Activated T-helper 1 cell treated with anti-CD3 and anti-CD28 coated beads, Interleukin-2, amount 50 U/mL, for 16 hours (primary cell): Measurements from ENCODE around the gene EPHA2.

Source experiments
- DNase-seq, 2 donors: peaks; one replicate each; pipeline ENCODE4 v3.0.0-alpha.2; 2020; ENCODE audit warnings: low read depth in 1 of 2, low spot score in 1 of 2

Gene EPHA2

DNA sequence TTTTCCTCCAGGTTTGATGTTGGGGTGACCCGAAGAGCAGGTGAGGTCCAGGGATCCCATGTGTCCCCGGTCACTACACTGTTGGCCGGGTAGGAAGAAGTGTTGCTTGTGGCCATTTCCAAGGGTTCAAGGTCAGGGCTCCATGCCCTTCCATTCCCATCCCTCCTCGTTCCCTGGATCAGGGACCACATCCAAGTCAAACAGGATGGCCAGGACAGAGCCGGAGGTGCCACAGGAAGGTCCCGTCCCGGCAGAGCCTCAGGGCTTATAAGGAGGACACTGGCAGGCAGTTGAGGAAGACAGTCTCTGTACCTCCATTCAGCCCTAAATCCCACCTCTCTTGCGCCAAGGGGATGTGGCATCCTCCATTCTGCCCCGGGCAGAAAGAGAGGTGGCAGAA is 60.4 kb downstream of the EPHA2 start:
- DNase-seq = no peak

DNA sequence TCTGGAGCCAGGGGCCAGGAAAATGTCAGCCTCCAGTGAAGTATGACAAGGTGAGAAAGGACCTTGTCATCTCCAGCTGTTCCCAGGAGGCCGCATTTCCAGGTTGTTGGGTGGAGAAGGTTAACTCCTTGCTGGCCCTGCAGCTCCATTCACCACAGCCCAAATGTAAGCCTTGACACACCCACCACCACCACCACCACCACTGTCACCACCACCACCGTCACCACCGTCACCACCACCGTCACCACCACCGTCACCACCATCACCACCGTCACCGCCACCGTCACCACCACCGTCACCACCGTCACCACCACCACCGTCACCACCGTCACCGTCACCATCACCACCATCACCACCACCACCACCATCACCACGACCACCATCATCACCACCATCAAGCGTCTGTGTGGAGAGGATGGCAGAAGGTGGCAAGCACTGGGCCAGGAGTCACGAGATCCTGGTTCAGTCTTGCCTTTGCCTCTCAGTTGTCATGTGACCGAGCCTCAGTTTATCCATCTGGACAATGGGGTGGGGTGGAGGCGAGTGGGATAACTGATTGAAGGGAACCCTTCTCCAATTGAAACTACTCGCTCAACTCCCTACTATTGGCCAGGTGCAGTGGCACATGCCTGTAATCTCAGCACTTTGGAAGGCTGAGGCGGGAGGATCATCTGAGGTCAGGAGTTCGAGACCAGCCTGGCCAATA is 61.3 kb downstream of the EPHA2 start:
- no peak for DNase-seq

DNA sequence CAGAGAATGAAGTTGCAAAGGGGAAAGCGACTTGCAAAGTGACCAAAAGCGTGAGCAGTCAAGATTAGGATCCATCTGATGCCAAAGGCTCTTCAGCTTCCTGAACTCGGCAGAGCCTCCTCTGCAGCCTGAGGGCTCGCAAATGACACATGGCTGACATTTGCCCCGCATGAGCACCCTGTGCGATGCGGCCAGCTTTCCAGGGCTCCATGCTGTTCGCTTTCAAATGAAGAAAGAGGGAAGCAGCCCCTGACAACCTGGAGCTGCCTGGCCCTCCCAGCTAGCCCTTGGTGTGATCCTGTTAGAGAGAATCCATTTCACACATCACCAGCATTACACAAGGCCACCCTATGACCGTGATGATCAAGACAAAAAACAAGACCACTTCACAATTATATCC is 62.3 kb downstream of the EPHA2 start:
- no peak for DNase-seq

DNA sequence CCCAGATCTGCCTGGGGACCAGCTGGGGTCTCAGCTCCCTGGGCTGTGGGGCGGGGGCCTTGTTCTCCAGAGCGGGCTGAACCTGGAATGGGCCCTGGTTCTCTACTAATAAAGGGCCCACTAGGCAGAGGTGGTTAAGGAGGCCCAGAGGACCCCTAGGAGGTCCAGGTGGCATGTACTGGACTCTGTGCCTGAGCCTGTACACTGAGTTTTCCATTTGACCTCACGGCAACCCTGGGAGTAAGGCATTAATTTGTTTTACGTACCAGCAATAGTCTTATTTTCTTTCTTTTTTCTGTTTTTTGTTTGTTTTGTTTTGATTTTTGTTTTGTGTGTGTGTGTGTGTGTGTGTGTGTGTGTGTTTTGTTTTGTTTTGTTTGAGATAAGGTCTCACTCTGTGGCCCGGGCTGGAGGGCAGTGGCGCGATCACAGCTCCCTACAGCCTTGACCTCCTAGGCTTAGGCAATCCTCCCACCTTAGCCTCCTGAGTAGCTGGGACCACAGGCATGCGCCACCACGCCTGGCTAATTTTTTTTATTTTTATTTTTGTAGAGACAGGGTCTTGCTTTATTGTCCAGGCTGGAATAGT is 62.9 kb downstream of the EPHA2 start:
- DNase-seq = no peak

DNA sequence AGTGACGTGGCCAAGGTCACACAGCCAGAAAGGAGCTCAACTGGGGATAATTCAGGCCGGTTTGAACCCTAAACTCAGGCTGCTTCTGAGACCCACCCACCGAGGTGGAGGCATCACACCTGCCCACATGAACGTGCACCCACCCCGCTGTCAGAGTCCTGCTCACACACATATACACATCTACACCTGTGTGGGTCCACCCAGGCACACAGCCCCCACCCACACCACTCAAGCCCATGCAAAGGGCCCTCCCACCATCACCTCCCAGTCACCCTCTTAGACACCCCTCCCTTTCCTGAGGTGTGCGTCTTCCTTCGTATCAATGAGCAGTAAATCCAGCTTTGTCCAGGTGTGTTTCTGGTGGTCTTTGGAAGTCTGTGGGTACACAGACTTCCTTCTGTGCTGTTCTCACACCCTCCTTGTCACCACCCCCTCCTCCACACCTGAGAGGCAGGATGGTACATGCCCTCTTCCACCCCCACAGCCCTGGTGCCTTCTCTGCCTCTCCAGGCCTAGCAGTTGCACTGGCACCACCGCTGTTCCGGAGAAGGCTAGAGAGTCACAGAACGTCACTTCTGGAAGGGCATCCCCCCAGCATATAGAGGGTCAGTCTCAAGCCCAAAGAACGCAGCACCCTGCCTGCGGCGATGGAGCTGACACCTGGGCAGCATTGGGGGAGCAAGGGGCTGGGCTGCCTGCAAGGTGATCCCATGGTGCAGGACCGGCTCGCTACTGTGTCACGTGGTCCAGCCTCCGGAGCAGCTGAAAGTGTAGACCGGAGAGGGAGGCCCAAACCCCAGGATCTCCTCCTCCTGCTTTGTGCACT is 63.6 kb downstream of the EPHA2 start:
- no peak for DNase-seq

DNA sequence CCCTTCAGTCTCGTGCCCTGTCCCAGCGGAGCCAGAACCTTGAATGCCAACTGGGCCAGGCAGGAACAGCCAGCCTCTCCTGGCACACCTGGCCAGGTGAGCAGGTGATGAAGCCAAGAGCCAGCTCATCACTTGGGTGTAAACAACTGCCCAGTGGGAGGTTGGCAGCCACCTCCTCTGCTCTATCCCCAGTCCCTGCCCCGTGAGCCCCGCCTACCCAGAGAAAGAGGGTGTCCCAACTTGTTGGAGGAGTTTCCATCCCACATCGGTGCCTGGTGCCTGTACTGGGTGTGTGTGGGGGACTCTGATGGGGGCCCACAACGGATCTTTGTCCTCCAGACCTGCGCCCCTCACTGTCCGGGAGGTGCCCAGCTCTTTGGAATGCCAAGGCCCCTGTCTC is 64.6 kb downstream of the EPHA2 start:
- no peak for DNase-seq

DNA sequence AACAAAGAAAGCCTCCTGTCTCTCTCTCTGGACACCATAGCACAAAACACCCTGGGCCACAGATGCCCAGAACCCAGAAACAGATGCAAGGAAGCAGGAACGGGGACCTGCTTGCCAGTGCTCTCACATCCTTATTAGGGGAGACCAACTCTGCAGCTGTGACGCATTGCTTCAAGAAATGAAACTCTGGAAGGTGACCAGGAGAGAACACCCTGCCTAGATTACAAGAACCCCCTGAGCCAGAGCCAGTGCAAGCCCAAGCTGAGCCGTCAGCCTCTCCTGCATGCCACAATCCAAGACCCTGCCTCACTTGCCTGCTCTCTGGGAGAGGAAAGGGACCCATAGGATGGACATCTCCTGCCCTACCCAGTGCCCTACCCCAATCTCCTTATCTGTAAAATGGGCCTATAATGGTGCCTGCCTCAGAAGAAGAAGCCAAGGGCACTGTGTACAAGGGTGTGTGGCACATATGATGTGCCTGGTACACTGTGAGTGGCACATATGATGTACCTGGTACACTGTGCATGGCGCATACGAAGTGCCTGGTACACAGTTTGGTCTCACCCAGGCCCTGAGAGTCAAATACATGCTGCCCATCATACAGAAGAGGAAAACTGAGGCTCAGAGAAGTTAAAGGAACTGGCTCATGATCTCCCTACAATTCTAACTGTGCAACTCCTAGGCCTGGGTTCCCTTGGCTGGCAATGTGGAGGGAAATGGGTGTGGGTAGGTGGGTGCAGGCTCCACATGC is 65.6 kb downstream of the EPHA2 start:
- DNase-seq = no peak

DNA sequence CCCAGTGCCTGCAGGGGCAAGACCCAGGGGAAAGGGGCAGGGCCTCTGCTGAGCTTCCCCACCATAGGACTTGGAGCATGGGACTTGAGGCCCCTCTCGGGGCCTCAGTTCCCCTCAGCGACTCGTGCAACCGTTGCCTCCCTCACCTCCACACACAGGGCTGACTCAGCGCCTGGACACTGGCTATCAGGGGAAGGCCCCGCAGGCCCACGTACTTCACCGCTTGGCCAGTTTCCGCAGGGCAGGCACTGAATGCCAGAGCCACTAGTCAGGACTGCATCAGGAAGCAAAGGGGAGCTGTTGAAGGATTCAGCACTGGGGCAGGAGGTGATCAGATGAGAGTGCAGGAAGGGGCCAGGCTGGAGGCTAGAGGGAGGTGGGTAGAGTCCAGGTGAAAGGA is 66.9 kb downstream of the EPHA2 start:
- no peak for DNase-seq

DNA sequence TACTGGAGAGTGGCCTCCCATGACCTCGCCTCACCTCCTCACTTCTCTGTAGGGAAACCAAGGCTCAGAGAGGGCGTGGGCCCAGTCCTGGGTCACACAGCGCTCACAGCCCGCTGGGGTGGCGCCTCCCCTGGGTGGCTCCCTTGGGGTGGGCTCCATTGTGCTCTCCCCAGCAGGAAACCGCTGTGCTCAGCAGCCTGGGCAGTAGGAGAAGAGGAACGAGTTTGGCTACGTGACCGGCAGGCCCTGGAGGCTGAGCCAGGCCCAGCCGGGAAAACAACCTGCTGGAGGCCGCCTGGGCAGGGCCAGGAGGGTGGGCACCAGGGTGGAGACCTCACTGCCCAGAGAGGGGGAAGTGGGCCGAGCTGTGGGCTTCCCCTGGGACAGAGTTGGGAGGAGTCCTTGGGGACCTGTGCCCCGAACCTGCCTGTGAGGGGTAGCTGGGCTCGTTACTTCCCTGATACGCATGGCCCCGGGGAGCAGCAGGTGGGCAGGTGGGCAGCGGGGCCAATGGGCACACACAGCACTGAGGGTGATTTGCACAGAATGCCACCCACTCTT is 67.4 kb downstream of the EPHA2 start:
- no peak for DNase-seq

DNA sequence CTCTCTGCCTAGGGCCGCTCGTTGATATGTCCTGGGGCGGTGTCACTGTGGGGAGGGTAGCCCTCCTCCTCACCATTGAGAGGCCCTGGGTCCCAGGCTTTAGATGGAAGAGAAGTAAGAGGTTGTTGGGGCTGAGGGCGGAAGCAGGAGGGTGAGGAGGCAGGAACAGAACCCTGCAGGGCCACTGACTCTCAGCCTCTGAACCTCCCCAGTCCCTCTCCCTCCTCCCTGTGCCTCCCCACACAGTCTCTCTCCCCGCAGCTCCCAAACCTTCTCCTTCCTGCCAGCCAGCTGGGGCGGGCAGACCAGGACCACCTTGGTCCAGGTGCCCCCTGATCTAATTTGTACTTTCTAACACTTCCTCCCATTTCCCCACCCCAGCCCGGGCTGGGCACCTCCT is 68.1 kb downstream of the EPHA2 start:
- no peak for DNase-seq

DNA sequence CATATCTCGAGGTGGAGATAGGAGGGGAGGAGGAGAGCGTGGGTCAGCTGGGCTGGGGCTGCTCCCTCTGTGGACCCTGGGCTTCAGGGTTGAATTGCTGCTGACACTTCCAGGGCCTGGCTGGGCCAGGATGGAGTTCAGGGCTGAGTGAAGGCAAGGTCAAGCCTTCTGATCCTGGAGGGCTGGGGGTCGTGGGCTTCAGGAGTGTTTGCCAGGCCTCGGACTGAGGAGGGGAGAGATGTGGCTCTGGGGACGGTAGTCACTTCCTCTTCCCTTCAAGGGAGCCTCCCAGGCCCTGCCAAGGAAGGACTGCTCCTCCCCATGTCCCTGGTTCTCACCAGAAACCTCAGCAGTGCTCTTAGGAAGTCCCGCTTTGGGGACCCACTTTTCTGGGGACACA is 70.3 kb downstream of the EPHA2 start:
- no peak for DNase-seq

DNA sequence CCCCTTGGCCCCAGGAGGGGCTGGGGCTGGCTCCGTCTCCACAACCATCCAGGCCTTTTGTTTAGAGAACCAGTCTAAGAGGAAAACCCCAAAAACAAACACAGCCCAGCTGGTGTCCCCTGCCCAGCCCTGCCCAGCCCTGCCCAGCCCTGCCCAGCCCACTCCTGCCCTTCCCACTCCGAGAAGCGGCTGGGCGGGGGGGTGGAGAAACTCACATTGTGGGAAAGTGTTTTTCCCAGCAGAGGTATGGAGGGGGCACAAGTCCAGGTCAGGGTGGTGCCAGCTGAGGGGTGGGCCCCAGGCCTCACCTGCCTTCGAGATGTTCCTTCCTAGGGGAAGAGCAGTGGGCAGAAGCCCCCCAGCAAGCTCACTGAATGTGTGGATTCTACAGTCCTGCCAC is 72.4 kb downstream of the EPHA2 start:
- DNase-seq = no peak

DNA sequence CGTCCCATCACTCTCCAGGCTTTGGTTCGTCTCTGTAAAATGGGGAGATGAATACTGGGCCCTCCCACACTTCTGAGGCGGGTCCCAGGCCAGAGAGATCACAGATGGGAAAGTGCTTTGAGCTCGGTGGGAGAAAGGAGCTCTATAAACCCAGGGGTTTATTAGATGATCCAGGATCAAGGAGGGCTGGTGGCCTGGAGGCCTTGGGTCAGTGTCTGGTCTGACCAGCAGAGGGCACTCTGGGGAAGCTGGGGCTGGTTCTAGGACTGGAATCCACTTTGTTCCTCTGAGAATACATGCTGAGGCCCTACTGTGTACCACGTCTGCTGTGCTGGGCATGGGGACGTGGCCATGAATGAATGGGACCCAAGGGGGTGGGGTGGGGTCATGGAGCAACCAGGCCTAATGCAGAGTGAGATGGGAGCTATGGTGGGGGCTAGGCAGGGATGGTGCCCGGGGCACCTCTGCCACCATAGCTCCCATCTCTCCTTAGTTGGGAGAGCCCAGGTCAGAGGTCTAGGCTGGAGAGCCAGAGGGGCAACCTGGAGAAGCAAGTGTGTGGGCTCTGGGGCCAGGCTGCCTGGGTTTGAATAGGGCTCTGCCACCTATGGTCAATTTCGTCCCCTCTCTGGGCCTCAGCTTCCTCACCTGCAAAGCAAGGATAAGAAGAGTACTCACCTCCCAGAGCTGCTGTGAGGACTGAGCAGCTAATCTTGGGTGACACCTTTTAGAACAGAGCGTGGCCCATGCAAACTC is 73.4 kb downstream of the EPHA2 start:
- DNase-seq = peak; percentile 27 to 39

DNA sequence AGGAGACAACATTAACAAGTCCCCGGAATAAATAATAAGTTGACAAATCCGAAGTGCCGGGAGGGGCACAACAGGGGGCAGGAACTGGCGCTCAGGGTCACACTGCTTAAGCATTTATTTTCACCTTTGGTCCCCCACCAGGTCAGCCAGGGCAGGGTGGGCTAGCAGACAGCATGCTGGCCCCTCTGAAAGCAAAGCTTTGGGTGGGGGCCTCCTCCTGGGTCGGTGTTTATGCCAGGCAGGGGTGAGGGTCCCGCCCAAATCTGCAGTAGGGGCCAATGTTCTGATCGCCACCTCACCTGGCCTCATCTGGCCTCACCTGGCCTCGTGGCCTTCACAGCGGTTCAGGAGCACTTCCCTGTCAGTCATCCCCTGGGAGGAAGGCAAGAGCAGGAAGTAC is 74.2 kb downstream of the EPHA2 start:
- DNase-seq = no peak

DNA sequence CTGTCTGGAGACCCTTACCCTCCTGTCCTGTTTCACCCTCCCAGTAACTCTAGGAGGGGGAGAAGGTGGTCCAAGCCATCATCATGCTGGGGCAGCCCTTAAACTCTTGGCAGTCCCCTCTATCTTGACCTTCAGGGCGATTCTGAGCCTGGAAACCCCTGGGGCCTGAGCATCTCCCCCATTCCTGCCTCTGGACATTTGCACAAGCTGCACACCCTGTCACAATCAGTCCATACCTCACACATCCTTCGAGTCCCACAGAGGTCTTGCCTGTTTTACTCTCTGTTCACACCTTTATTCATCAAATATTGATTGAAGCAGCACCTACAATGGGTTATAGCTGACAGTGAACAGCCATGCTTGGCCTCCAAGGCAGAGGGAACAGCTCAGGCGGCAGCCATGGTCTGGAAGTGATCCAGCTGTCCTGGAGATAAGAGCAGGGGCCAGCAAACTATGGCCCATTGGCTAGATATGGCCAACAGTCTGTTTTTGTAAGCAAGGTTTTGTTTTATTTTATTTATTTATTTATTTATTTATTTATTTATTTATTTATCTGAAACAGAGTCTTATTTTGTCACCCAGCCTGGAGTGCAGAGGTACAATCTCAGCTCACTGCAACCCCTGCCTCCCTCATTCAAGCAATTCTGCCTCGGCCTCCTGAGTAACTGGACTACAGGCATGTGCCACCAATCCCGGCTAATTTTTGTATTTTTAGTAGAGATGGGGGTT is 75.3 kb downstream of the EPHA2 start:
- DNase-seq = no peak

DNA sequence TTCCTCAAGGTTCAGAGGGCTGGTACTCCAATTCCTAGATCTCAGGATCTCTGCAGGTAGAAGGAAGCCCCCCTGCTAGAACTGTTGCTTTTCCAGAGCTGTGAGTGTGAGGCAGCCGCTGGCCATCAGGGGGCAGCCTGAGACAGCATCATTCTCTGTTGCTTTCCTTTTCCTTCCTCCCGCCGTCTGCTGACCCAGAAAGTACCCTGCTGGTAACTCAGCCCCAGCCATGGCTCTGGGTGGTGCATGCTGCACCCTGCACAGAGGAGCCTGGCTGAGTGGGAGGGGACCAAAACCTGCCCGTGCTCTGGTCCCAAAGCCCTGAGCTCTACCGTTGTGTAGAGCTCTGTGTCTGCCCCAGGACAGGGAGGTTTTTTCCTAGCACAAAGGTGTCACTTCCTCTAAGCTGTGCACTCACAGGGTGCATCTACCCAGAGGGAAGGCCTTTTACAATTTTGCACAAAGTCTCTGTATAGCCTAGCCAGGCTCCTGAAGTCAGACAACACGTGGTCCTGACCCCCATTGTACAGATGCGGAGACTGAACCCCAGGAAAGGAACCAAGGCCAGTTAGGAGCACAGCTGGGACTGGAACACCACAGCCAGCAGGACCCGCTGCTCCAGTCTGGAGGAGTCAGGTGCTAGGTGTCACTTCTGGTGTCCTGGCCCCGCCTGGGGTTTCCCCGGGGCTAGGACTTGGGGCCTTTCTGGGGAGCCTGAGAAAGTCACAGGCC is 76.8 kb downstream of the EPHA2 start:
- peak; percentile 49 to 53 for DNase-seq

DNA sequence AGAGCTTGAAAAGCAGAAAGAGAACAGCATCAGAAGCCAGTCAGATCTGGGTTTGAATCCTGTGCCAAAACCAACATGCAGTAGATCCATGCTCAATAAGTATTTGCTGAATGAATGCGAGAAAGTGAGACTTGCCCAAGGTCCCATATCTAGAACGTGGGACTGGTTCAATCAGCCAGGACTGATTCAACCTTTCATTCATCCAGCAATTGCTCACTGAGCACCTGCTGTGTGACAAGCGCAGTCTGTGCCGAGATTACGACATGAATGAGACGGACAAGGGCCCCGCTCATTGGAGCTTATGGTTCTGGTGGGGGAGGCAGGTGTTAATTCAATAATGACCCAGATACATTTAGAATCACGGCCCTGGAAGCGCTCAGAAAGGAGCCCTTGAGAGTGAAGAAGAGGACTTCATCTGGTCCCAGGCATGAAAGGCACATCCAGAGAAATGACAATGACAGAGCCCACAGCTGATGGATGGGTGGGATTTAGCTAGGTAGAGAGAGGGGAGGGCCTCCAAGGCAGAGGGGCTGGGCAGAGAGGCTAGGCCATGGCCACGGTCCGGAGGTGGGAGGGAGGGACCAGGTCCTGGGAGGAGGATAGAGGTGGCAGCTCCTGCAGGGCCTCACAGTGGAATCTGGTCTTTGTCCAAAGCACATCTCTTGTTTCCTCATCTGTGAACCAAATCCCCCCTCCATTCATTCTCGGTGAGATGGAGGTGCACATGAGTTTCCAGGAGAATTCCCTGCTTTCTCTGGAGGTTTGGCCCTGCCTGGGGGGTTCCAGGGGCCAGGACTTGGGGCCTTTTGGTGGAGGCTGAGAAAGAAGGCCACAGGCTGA is 78.2 kb downstream of the EPHA2 start:
- no peak for DNase-seq

DNA sequence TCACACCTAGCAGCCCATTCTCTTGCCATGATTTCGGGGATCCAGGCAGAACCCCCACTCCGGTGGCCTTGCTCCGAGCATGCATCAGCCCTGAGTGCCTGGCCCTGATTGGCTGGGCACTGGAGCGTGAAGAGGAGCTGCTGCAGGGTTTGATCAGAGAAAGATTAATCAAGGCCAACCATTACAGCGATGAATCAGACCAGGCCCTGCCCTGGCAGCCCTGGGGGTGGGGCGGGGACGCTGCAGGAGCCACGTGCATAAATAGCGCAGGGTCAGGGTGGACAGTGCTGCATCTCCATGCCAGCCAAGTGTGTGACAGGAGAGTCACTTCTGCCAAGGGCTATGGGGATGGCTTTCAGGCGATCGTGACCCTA is 79.0 kb downstream of the EPHA2 start:
- DNase-seq = no peak
